ENCODE results near the gene SMAD5. TPM values are rescaled to one million over a fixed set of nuclear protein-coding genes. Genes with fewer than 3 reads are reported as not detected.

SMAD5 gene
- polyA plus RNA-seq, 2 donors, result 5.0 to 6.9 TPM

GRCh38 chr5:136146201-136146600, 13.6 kb downstream of the SMAD5 start:
- H3K4me3 ChIP-seq (ENCODE audit: low read depth in 1 of 2, low read length in 2 of 2), result no peak overlapping the region
- no peaks in the 10 kb centered on the region for H3K9me3 ChIP-seq (ENCODE audit: control insufficient read depth in 2 of 2, insufficient read depth in 1 of 2, low read depth in 1 of 2, low read length in 1 of 2)
- no peak overlapping the region for H3K27ac ChIP-seq (ENCODE audit: low read depth in 2 of 2, low read length in 1 of 2)
- no peaks in the 10 kb centered on the region for H3K27me3 ChIP-seq (ENCODE audit: control insufficient read depth in 1 of 2, insufficient read depth in 2 of 2, low read length in 2 of 2)
- 75 to 81% methylated on average over 3 of the region's 3 CpGs for WGBS, 2 donors
- no peaks in the 10 kb centered on the region for H3K36me3 ChIP-seq (ENCODE audit: control insufficient read depth in 2 of 2, insufficient read depth in 2 of 2, low read length in 1 of 2)
- no peaks in the 10 kb centered on the region for H3K4me1 ChIP-seq (ENCODE audit: control insufficient read depth in 2 of 2, insufficient read depth in 2 of 2, low read length in 1 of 2)

- Histone ChIP-seq H3K4me3 (ENCODE audit: low read depth in 1 of 2, low read length in 2 of 2) (no peak overlapping the region), H3K27ac (ENCODE audit: low read depth in 2 of 2, low read length in 1 of 2) (no peak overlapping the region), H3K9me3 (ENCODE audit: control insufficient read depth in 2 of 2, insufficient read depth in 1 of 2, low read depth in 1 of 2, low read length in 1 of 2) (no peaks in the 10 kb centered on the region), H3K4me1 (ENCODE audit: control insufficient read depth in 2 of 2, insufficient read depth in 2 of 2, low read length in 1 of 2) (no peaks in the 10 kb centered on the region), H3K27me3 (ENCODE audit: control insufficient read depth in 1 of 2, insufficient read depth in 2 of 2, low read length in 2 of 2) (no peaks in the 10 kb centered on the region), H3K36me3 (ENCODE audit: control insufficient read depth in 2 of 2, insufficient read depth in 2 of 2, low read length in 1 of 2) (no peaks in the 10 kb centered on the region)
Measured at GRCh38 chr5:136147632-136148031, 15.0 kb downstream of the SMAD5 start.

GRCh38 chr5:136149891-136150290, 17.2 kb downstream of the SMAD5 start:
- 49 to 53% methylated on average over 1 of the region's 1 CpG for WGBS, 2 donors
- H3K27ac ChIP-seq (ENCODE audit: low read depth in 2 of 2, low read length in 1 of 2), result no peak overlapping the region

GRCh38 chr5:136153581-136154236, 21.1 kb downstream of the SMAD5 start:
- WGBS, 2 donors, result 94 to 95% methylated on average over 11 of the region's 11 CpGs
- no peak overlapping the region for H3K4me3 ChIP-seq (ENCODE audit: low read depth in 1 of 2, low read length in 2 of 2)
- no peak overlapping the region for H3K27ac ChIP-seq (ENCODE audit: low read depth in 2 of 2, low read length in 1 of 2)
- H3K27me3 ChIP-seq (ENCODE audit: control insufficient read depth in 1 of 2, insufficient read depth in 2 of 2, low read length in 2 of 2), result no peaks in the 10 kb centered on the region
- peaks cover 3% of the 10 kb centered on the region in 2 donors for H3K36me3 ChIP-seq (ENCODE audit: control insufficient read depth in 2 of 2, insufficient read depth in 2 of 2, low read length in 1 of 2)
- no peaks in the 10 kb centered on the region for H3K9me3 ChIP-seq (ENCODE audit: control insufficient read depth in 2 of 2, insufficient read depth in 1 of 2, low read depth in 1 of 2, low read length in 1 of 2)
- H3K4me1 ChIP-seq (ENCODE audit: control insufficient read depth in 2 of 2, insufficient read depth in 2 of 2, low read length in 1 of 2), result no peaks in the 10 kb centered on the region

More at GRCh38 chr5:136149891-136150290, 17.2 kb downstream of the SMAD5 start:
- Histone ChIP-seq H3K9me3 (ENCODE audit: control insufficient read depth in 2 of 2, insufficient read depth in 1 of 2, low read depth in 1 of 2, low read length in 1 of 2) (no peaks in the 10 kb centered on the region), H3K36me3 (ENCODE audit: control insufficient read depth in 2 of 2, insufficient read depth in 2 of 2, low read length in 1 of 2) (peaks cover 3% of the 10 kb centered on the region in 2 donors), H3K27me3 (ENCODE audit: control insufficient read depth in 1 of 2, insufficient read depth in 2 of 2, low read length in 2 of 2) (no peaks in the 10 kb centered on the region), H3K4me3 (ENCODE audit: low read depth in 1 of 2, low read length in 2 of 2) (no peak overlapping the region), H3K4me1 (ENCODE audit: control insufficient read depth in 2 of 2, insufficient read depth in 2 of 2, low read length in 1 of 2) (no peaks in the 10 kb centered on the region)

GRCh38 chr5:136155078-136155477, 22.4 kb downstream of the SMAD5 start:
- H3K27me3 ChIP-seq (ENCODE audit: control insufficient read depth in 1 of 2, insufficient read depth in 2 of 2, low read length in 2 of 2), result no peaks in the 10 kb centered on the region
- H3K4me3 ChIP-seq (ENCODE audit: low read depth in 1 of 2, low read length in 2 of 2), result no peak overlapping the region
- peaks cover 3% of the 10 kb centered on the region in 2 donors for H3K36me3 ChIP-seq (ENCODE audit: control insufficient read depth in 2 of 2, insufficient read depth in 2 of 2, low read length in 1 of 2)
- 94 to 99% methylated on average over 2 of the region's 2 CpGs for WGBS, 2 donors
- H3K27ac ChIP-seq (ENCODE audit: low read depth in 2 of 2, low read length in 1 of 2), result no peak overlapping the region
- H3K9me3 ChIP-seq (ENCODE audit: control insufficient read depth in 2 of 2, insufficient read depth in 1 of 2, low read depth in 1 of 2, low read length in 1 of 2), result no peaks in the 10 kb centered on the region
- no peaks in the 10 kb centered on the region for H3K4me1 ChIP-seq (ENCODE audit: control insufficient read depth in 2 of 2, insufficient read depth in 2 of 2, low read length in 1 of 2)

- no peak overlapping the region for H3K27ac ChIP-seq (ENCODE audit: low read depth in 2 of 2, low read length in 1 of 2)
- no peak overlapping the region for H3K4me3 ChIP-seq (ENCODE audit: low read depth in 1 of 2, low read length in 2 of 2)
- 97 to 99% methylated on average over 1 of the region's 1 CpG for WGBS, 2 donors
- H3K4me1 ChIP-seq (ENCODE audit: control insufficient read depth in 2 of 2, insufficient read depth in 2 of 2, low read length in 1 of 2), result no peaks in the 10 kb centered on the region
- peaks cover 3% of the 10 kb centered on the region in 2 donors for H3K36me3 ChIP-seq (ENCODE audit: control insufficient read depth in 2 of 2, insufficient read depth in 2 of 2, low read length in 1 of 2)
- H3K9me3 ChIP-seq (ENCODE audit: control insufficient read depth in 2 of 2, insufficient read depth in 1 of 2, low read depth in 1 of 2, low read length in 1 of 2), result no peaks in the 10 kb centered on the region
- no peaks in the 10 kb centered on the region for H3K27me3 ChIP-seq (ENCODE audit: control insufficient read depth in 1 of 2, insufficient read depth in 2 of 2, low read length in 2 of 2)
Measured at GRCh38 chr5:136155761-136156160, 23.1 kb downstream of the SMAD5 start.

GRCh38 chr5:136157514-136157913, 24.9 kb downstream of the SMAD5 start:
- H3K36me3 ChIP-seq (ENCODE audit: control insufficient read depth in 2 of 2, insufficient read depth in 2 of 2, low read length in 1 of 2), result peaks cover 3% of the 10 kb centered on the region in 2 donors
- no peak overlapping the region for H3K4me3 ChIP-seq (ENCODE audit: low read depth in 1 of 2, low read length in 2 of 2)
- no peaks in the 10 kb centered on the region for H3K9me3 ChIP-seq (ENCODE audit: control insufficient read depth in 2 of 2, insufficient read depth in 1 of 2, low read depth in 1 of 2, low read length in 1 of 2)
- 97 to 99% methylated on average over 5 of the region's 5 CpGs for WGBS, 2 donors
- H3K27me3 ChIP-seq (ENCODE audit: control insufficient read depth in 1 of 2, insufficient read depth in 2 of 2, low read length in 2 of 2), result no peaks in the 10 kb centered on the region
- H3K4me1 ChIP-seq (ENCODE audit: control insufficient read depth in 2 of 2, insufficient read depth in 2 of 2, low read length in 1 of 2), result no peaks in the 10 kb centered on the region
- H3K27ac ChIP-seq (ENCODE audit: low read depth in 2 of 2, low read length in 1 of 2), result no peak overlapping the region

GRCh38 chr5:136159457-136159856, 26.8 kb downstream of the SMAD5 start:
- Histone ChIP-seq H3K36me3 (ENCODE audit: control insufficient read depth in 2 of 2, insufficient read depth in 2 of 2, low read length in 1 of 2) (peaks cover 0 to 3% of the 10 kb centered on the region in 2 donors), H3K4me1 (ENCODE audit: control insufficient read depth in 2 of 2, insufficient read depth in 2 of 2, low read length in 1 of 2) (no peaks in the 10 kb centered on the region), H3K4me3 (ENCODE audit: low read depth in 1 of 2, low read length in 2 of 2) (no peak overlapping the region), H3K27ac (ENCODE audit: low read depth in 2 of 2, low read length in 1 of 2) (no peak overlapping the region), H3K9me3 (ENCODE audit: control insufficient read depth in 2 of 2, insufficient read depth in 1 of 2, low read depth in 1 of 2, low read length in 1 of 2) (no peaks in the 10 kb centered on the region), H3K27me3 (ENCODE audit: control insufficient read depth in 1 of 2, insufficient read depth in 2 of 2, low read length in 2 of 2) (no peaks in the 10 kb centered on the region)
- WGBS, 2 donors, result 62 to 70% methylated on average over 3 of the region's 3 CpGs

- no peaks in the 10 kb centered on the region for H3K27me3 ChIP-seq (ENCODE audit: control insufficient read depth in 1 of 2, insufficient read depth in 2 of 2, low read length in 2 of 2)
- no peak overlapping the region for H3K27ac ChIP-seq (ENCODE audit: low read depth in 2 of 2, low read length in 1 of 2)
- H3K4me1 ChIP-seq (ENCODE audit: control insufficient read depth in 2 of 2, insufficient read depth in 2 of 2, low read length in 1 of 2), result no peaks in the 10 kb centered on the region
- WGBS, 2 donors, result 50 to 51% methylated on average over 4 of the region's 4 CpGs
- no peaks in the 10 kb centered on the region for H3K9me3 ChIP-seq (ENCODE audit: control insufficient read depth in 2 of 2, insufficient read depth in 1 of 2, low read depth in 1 of 2, low read length in 1 of 2)
- no peaks in the 10 kb centered on the region for H3K36me3 ChIP-seq (ENCODE audit: control insufficient read depth in 2 of 2, insufficient read depth in 2 of 2, low read length in 1 of 2)
- H3K4me3 ChIP-seq (ENCODE audit: low read depth in 1 of 2, low read length in 2 of 2), result no peak overlapping the region
Measured at GRCh38 chr5:136162008-136162407, 29.4 kb downstream of the SMAD5 start.

GRCh38 chr5:136164226-136164625, 31.6 kb downstream of the SMAD5 start:
- Histone ChIP-seq H3K36me3 (ENCODE audit: control insufficient read depth in 2 of 2, insufficient read depth in 2 of 2, low read length in 1 of 2) (no peaks in the 10 kb centered on the region), H3K27me3 (ENCODE audit: control insufficient read depth in 1 of 2, insufficient read depth in 2 of 2, low read length in 2 of 2) (no peaks in the 10 kb centered on the region), H3K9me3 (ENCODE audit: control insufficient read depth in 2 of 2, insufficient read depth in 1 of 2, low read depth in 1 of 2, low read length in 1 of 2) (no peaks in the 10 kb centered on the region), H3K27ac (ENCODE audit: low read depth in 2 of 2, low read length in 1 of 2) (no peak overlapping the region), H3K4me1 (ENCODE audit: control insufficient read depth in 2 of 2, insufficient read depth in 2 of 2, low read length in 1 of 2) (no peaks in the 10 kb centered on the region), H3K4me3 (ENCODE audit: low read depth in 1 of 2, low read length in 2 of 2) (no peak overlapping the region)
- WGBS, 2 donors, result 94 to 100% methylated on average over 1 of the region's 1 CpG
